Endodermal cell (in vitro differentiated cells): ENCODE measurements around the gene STX3. TPM values are rescaled to one million over a fixed set of nuclear protein-coding genes. Genes with fewer than 3 reads are reported as not detected.

Experiments used
- DNase-seq: peaks from one replicate; pipeline ENCODE4 v3.0.0-alpha.2; 2017
- H3K27ac ChIP-seq: 2 replicates; pipeline ENCODE4 v1.5.1; 2013; ENCODE audit warnings: mild to moderate bottlenecking, low read depth, low read length, moderate library complexity
- H3K27me3 ChIP-seq: 2 replicates; pipeline ENCODE4 v1.6.1; 2013; ENCODE audit warnings: mild to moderate bottlenecking, low read length, moderate library complexity; ENCODE audit not compliant: insufficient read depth, control insufficient read depth, poor library complexity, severe bottlenecking
- H3K36me3 ChIP-seq: 2 replicates; pipeline ENCODE4 v1.7.0; 2013; ENCODE audit warnings: mild to moderate bottlenecking, low read length, moderate library complexity; ENCODE audit not compliant: control insufficient read depth, insufficient read depth
- H3K4me1 ChIP-seq: one replicate; pipeline ENCODE4 v1.7.0; 2013; ENCODE audit warnings: low read length; ENCODE audit not compliant: control insufficient read depth, insufficient read depth
- H3K4me3 ChIP-seq: 2 replicates; pipeline ENCODE4 v1.5.1; 2013; ENCODE audit warnings: mild to moderate bottlenecking, low read length, moderate library complexity
- H3K9ac ChIP-seq: 2 replicates; pipeline ENCODE4 v1.6.1; 2013; ENCODE audit warnings: mild to moderate bottlenecking, low read length, moderate library complexity; ENCODE audit not compliant: poor library complexity, severe bottlenecking; ENCODE audit errors: extremely low read depth
- H3K9me3 ChIP-seq: 2 replicates; pipeline ENCODE4 v1.6.1; 2013; ENCODE audit warnings: mild to moderate bottlenecking, low read length, moderate library complexity; ENCODE audit not compliant: control insufficient read depth
- H3K27ac Mint-ChIP-seq: 2 replicates; pipeline ENCODE4 v1.8.0; 2020; ENCODE audit warnings: mixed read lengths
- H3K27me3 Mint-ChIP-seq: 2 replicates; pipeline ENCODE4 v1.8.0; 2021; ENCODE audit warnings: mild to moderate bottlenecking, mixed read lengths; ENCODE audit not compliant: insufficient read depth
- H3K36me3 Mint-ChIP-seq: 2 replicates; pipeline ENCODE4 v1.8.0; 2020; ENCODE audit warnings: low read depth, mixed read lengths
- H3K4me1 Mint-ChIP-seq: 2 replicates; pipeline ENCODE4 v1.8.0; 2020; ENCODE audit warnings: mixed read lengths
- H3K4me3 Mint-ChIP-seq: 2 replicates; pipeline ENCODE4 v1.8.0; 2020; ENCODE audit warnings: mild to moderate bottlenecking, moderate library complexity, mixed read lengths
- H3K9me3 Mint-ChIP-seq: 2 replicates; pipeline ENCODE4 v1.8.0; 2020; ENCODE audit warnings: mild to moderate bottlenecking, mixed read lengths
- WGBS, 2 experiments: methylation state at CpG; one replicate each; pipeline versions ENCODE4 v1.1.5 to v1.1.7; 2013; ENCODE audit warnings: missing lambda C conversion rate in 2 of 2, mixed read lengths in 1 of 2; ENCODE audit not compliant: insufficient coverage in 1 of 2, insufficient read length in 1 of 2; 5-methylcytosine and 5-hydroxymethylcytosine counted together
- total RNA-seq, 2 donors: library from RNA; stranded (reverse); fragmentation: NEBNext Ultra II Directional in 1 of 2; extraction: Animal tissue kit (Norgen Biotek cat#: 25700) in 1 of 2; gene quantifications; 2 replicates in 1 of 2; 3 replicates in 1 of 2; pipeline ENCODE4 v1.2.1, GENCODE V29; 2021
- TF ChIP-seq, protein P1 (sequence below): fragments of 200-600 bp; sonication (generic); conservative IDR thresholded peaks from 2 replicates; pipeline ENCODE4 v1.5.0; 2021; ENCODE audit warnings: antibody characterized with exemption, mild to moderate bottlenecking

STX3 gene
- total RNA-seq, 2 donors from 2014 or later = 119 to 160 TPM

DNA sequence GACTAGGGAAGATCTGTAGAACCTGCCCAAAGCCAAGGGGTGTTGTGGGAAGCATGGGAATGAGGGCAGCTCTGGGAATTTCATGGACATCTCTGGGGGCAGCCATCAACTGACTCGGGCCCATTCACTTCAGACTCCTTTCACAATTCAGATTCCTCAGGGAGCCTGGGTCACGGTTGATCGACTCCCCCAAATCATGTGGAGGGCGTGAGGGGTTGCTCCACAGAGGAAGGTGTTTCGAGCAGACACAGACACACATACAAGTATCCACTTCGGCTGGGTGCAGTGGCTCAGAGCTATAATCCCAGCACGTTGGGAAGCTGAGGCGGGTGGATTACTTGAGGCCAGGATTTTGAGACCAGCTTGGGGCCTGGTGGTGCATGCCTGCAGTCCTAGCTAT lies 15.7 kb downstream of the STX3 start:
- no peak for DNase-seq
- 85 to 94% methylated on average over 6 to 8 of the region's 8 CpGs for WGBS, 2 experiments
- no peaks in the 10 kb centered on the region for H3K27me3 ChIP-seq
- H3K9me3 ChIP-seq = no peaks in the 10 kb centered on the region
- peaks cover 10% of the 10 kb centered on the region for H3K4me1 ChIP-seq
- peaks cover 35% of the 10 kb centered on the region for H3K4me1 Mint-ChIP-seq
- H3K4me3 Mint-ChIP-seq = no peak overlapping the region
- no peaks in the 10 kb centered on the region for H3K27me3 Mint-ChIP-seq
- H3K27ac ChIP-seq = no peak overlapping the region
- H3K36me3 Mint-ChIP-seq = peaks cover 29% of the 10 kb centered on the region
- TF ChIP-seq, protein P1, sequence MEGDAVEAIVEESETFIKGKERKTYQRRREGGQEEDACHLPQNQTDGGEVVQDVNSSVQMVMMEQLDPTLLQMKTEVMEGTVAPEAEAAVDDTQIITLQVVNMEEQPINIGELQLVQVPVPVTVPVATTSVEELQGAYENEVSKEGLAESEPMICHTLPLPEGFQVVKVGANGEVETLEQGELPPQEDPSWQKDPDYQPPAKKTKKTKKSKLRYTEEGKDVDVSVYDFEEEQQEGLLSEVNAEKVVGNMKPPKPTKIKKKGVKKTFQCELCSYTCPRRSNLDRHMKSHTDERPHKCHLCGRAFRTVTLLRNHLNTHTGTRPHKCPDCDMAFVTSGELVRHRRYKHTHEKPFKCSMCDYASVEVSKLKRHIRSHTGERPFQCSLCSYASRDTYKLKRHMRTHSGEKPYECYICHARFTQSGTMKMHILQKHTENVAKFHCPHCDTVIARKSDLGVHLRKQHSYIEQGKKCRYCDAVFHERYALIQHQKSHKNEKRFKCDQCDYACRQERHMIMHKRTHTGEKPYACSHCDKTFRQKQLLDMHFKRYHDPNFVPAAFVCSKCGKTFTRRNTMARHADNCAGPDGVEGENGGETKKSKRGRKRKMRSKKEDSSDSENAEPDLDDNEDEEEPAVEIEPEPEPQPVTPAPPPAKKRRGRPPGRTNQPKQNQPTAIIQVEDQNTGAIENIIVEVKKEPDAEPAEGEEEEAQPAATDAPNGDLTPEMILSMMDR = no peak
- H3K4me3 ChIP-seq = no peak overlapping the region
- H3K9me3 Mint-ChIP-seq = no peaks in the 10 kb centered on the region
- peaks cover 23% of the 10 kb centered on the region for H3K36me3 ChIP-seq
- H3K9ac ChIP-seq = no peak overlapping the region
- H3K27ac Mint-ChIP-seq = no peak overlapping the region

DNA sequence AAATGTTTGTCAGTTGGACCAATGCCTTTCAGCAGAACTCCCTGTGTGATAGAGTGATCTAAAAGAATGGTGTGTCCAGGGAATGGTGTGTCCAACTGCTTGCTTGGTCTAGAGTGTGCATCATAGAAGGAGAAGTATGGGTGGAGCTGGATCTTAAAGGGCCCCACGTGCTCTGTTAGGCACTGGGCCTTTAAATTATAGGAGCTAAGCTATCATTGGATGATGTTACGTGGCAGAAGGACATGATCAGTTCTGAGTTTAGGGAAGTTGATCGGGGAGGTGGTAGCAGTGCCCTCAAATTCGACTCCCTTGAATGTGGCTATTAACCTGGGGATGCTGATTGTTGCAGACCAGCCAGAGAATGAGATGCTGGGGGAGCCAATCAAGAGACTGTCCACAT lies 16.4 kb downstream of the STX3 start:
- H3K36me3 ChIP-seq = peaks cover 24% of the 10 kb centered on the region
- H3K27ac Mint-ChIP-seq = peak overlapping the region; percentile 10
- no peak overlapping the region for H3K4me3 ChIP-seq
- H3K9ac ChIP-seq = no peak overlapping the region
- no peaks in the 10 kb centered on the region for H3K27me3 Mint-ChIP-seq
- no peak overlapping the region for H3K4me3 Mint-ChIP-seq
- no peaks in the 10 kb centered on the region for H3K27me3 ChIP-seq
- 87 to 91% methylated on average over 4 of the region's 4 CpGs for WGBS, 2 experiments
- H3K4me1 ChIP-seq = peaks cover 4% of the 10 kb centered on the region
- H3K4me1 Mint-ChIP-seq = peaks cover 35% of the 10 kb centered on the region
- H3K27ac ChIP-seq = no peak overlapping the region
- H3K9me3 Mint-ChIP-seq = no peaks in the 10 kb centered on the region
- H3K36me3 Mint-ChIP-seq = peaks cover 31% of the 10 kb centered on the region
- DNase-seq = no peak
- TF ChIP-seq, protein P1 = no peak
- no peaks in the 10 kb centered on the region for H3K9me3 ChIP-seq

GRCh38 chr11:59773083-59773440 lies 17.9 kb downstream of the STX3 start:
- Histone ChIP-seq H3K27ac (no peak overlapping the region), H3K36me3 (peaks cover 34% of the 10 kb centered on the region), H3K4me1 (peaks cover 6% of the 10 kb centered on the region), H3K4me3 (no peak overlapping the region), H3K27me3 (no peaks in the 10 kb centered on the region), H3K9me3 (no peaks in the 10 kb centered on the region), H3K9ac (no peak overlapping the region)
- 93 to 100% methylated on average over 3 to 5 of the region's 5 CpGs for WGBS, 2 experiments
- H3K4me1 Mint-ChIP-seq = peaks cover 40% of the 10 kb centered on the region
- H3K27ac Mint-ChIP-seq = no peak overlapping the region
- DNase-seq = no peak
- H3K4me3 Mint-ChIP-seq = no peak overlapping the region
- H3K9me3 Mint-ChIP-seq = no peaks in the 10 kb centered on the region
- H3K27me3 Mint-ChIP-seq = no peaks in the 10 kb centered on the region
- TF ChIP-seq, protein P1 = no peak
- H3K36me3 Mint-ChIP-seq = peaks cover 42% of the 10 kb centered on the region
